H1 (cell line): Measurements from ENCODE around the gene GCM1. TPM values are rescaled to one million over a fixed set of nuclear protein-coding genes. Genes with fewer than 3 reads are reported as not detected.

ENCODE experiments used
- E2F6 ChIP-seq: IDR thresholded peaks from 2 replicates; pipeline ENCODE4 v1.6.1; 2012; ENCODE audit warnings: inconsistent platforms
- KDM5A ChIP-seq: fragments of 200-600 bp; IDR thresholded peaks from 2 replicates; pipeline ENCODE4 v1.7.1; 2012; ENCODE audit warnings: mild to moderate bottlenecking, low read length, inconsistent platforms, mixed read lengths
- SIX5 ChIP-seq: IDR thresholded peaks from 2 replicates; pipeline ENCODE4 v1.6.1; 2011; ENCODE audit warnings: mild to moderate bottlenecking, low read depth, low read length
- SP2 ChIP-seq: IDR thresholded peaks from 2 replicates; pipeline ENCODE4 v1.6.1; 2012; ENCODE audit warnings: mild to moderate bottlenecking, low read length, inconsistent platforms
- TCF12 ChIP-seq: IDR thresholded peaks from 2 replicates; pipeline ENCODE4 v1.6.1; 2011; ENCODE audit warnings: low read depth, mild to moderate bottlenecking, low read length
- polyA plus RNA-seq, 7 experiments: library from polyadenylated mRNA; depleted of rRNA in 3 of 7; stranded (reverse) in 5 of 7; unstranded in 2 of 7; fragments of >200 nt in 5 of 7; fragments of 200-250 nt in 2 of 7; gene quantifications; 1 replicate in 5 of 7; 2 replicates in 1 of 7; 4 replicates in 1 of 7; pipeline versions ENCODE4 v1.2.1 to v1.2.3, GENCODE V29; 2011 to 2013; ENCODE audit warnings: missing spikeins in 2 of 7, mixed read lengths in 2 of 7
- total RNA-seq: library from RNA; stranded (reverse); fragmentation: NEBNext Ultra II Directional; extraction: Animal tissue kit (Norgen Biotek cat#: 25700); gene quantifications from 2 replicates; pipeline ENCODE4 v1.2.1, GENCODE V29; 2021

The GCM1 gene
- total and polyA plus RNA-seq, 2 of the 8 experiments (the other 6 are each of a cell fraction or from before 2014, with no cell fraction given), result not detected

- TF ChIP-seq E2F6, result no peak
- TF ChIP-seq SP2, result no peak
- no peak for TF ChIP-seq KDM5A
- TF ChIP-seq SIX5, result no peak
- TF ChIP-seq TCF12, result no peak
- TF ChIP-seq, all 59 proteins: peak for 0
Measured at GRCh38 chr6:53104916-53105315, 43.7 kb downstream of the GCM1 start (continued).
